Measurements from ENCODE around the gene CRTC3.
"Not testable (repeated sequence)": the region's sequence is repeated elsewhere in the genome, so short reads cannot be mapped to it uniquely, and the experiment has no call there.

DNA sequence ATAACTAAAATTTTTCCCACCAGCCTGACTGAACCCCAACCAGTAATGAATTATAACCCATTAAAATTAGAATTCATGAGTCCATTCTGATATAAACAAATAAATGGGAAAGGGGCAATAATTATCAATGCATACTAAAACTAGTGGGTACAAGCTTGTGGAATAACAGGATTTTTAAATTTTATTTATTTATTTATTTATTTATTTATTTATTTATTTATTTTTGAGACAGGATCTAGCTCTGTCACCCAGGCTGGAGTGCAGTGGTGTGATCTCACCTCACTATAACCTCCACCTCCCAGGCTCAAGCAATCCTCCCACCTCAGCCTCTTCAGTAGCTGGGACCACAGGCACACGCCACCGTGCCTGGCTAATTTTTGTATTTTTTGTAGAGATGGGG, 15.8 kb upstream of the CRTC3 start:
- TF ChIP-seq EZH2 (IDR thresholded peaks at IDR 0.05; ENCODE audit: insufficient read depth, low read length) = not testable (repeated sequence)
- TF ChIP-seq, protein P1, sequence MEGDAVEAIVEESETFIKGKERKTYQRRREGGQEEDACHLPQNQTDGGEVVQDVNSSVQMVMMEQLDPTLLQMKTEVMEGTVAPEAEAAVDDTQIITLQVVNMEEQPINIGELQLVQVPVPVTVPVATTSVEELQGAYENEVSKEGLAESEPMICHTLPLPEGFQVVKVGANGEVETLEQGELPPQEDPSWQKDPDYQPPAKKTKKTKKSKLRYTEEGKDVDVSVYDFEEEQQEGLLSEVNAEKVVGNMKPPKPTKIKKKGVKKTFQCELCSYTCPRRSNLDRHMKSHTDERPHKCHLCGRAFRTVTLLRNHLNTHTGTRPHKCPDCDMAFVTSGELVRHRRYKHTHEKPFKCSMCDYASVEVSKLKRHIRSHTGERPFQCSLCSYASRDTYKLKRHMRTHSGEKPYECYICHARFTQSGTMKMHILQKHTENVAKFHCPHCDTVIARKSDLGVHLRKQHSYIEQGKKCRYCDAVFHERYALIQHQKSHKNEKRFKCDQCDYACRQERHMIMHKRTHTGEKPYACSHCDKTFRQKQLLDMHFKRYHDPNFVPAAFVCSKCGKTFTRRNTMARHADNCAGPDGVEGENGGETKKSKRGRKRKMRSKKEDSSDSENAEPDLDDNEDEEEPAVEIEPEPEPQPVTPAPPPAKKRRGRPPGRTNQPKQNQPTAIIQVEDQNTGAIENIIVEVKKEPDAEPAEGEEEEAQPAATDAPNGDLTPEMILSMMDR (IDR thresholded peaks at IDR 0.05; ENCODE audit: insufficient read depth, low read depth, low read length) = not testable (repeated sequence)
